DOHH2 (cell line): ENCODE data around the gene SYCE1.
A peak's percentile ranks its signal among the peaks of the same experiment; 100 is the strongest.

Source experiments
- EZH2phosphoT487 ChIP-seq: fragments of 200-600 bp; sonication (generic); IDR thresholded peaks from 2 replicates; pipeline ENCODE4 v1.6.1; 2017; ENCODE audit warnings: borderline replicate concordance, mild to moderate bottlenecking, antibody characterized with exemption, low read length, moderate library complexity, mixed read lengths
- TF ChIP-seq, protein P1 (sequence below): fragments of 200-600 bp; sonication (generic); IDR thresholded peaks from one replicate; pipeline ENCODE4 v1.5.1; 2014; ENCODE audit warnings: antibody characterized with exemption, mild to moderate bottlenecking, low read depth, low read length; ENCODE audit not compliant: poor library complexity, severe bottlenecking

DNA sequence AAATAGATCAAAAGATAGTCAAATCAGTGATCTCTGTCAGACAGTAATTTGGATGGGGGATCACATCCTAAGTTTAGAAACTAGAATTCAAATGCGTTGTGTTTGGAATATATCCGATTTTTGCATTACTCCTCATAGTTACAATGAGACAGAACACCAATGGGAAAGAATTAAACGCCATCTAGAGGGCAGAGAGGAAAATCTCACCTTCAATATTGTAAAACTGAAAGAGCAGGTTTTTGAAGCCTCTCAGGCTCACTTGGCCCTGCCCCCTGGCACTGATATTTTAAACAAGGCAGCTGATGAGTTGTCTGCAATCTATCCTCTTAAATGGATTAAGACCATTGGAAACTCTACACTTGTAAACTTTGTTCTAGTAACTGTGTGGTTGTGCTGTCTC, 43.5 kb upstream of the SYCE1 start:
- TF ChIP-seq, protein P1, sequence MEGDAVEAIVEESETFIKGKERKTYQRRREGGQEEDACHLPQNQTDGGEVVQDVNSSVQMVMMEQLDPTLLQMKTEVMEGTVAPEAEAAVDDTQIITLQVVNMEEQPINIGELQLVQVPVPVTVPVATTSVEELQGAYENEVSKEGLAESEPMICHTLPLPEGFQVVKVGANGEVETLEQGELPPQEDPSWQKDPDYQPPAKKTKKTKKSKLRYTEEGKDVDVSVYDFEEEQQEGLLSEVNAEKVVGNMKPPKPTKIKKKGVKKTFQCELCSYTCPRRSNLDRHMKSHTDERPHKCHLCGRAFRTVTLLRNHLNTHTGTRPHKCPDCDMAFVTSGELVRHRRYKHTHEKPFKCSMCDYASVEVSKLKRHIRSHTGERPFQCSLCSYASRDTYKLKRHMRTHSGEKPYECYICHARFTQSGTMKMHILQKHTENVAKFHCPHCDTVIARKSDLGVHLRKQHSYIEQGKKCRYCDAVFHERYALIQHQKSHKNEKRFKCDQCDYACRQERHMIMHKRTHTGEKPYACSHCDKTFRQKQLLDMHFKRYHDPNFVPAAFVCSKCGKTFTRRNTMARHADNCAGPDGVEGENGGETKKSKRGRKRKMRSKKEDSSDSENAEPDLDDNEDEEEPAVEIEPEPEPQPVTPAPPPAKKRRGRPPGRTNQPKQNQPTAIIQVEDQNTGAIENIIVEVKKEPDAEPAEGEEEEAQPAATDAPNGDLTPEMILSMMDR, result peak; percentile 59
- TF ChIP-seq EZH2phosphoT487, result no peak
